ENCODE measurements around the gene KRT75. TPM values are rescaled to one million over a fixed set of nuclear protein-coding genes. Genes with fewer than 3 reads are reported as not detected.

The KRT75 gene
- total RNA-seq, 2 experiments from 2014 or later = not detected

Other genes starting within 250 kb of the KRT75 start
- not detected for gene KRT80, start 242.4 kb downstream of the KRT75 start, total RNA-seq
- gene KRT7, start 201.1 kb downstream of the KRT75 start, total RNA-seq = 1 to 10 TPM; 2.2 to 2.5 TPM
- gene KRT86, start 159.7 kb downstream of the KRT75 start, total RNA-seq = not detected
- gene KRT81, start 142.8 kb downstream of the KRT75 start, total RNA-seq = not detected
- not detected for gene KRT83, start 113.0 kb downstream of the KRT75 start, total RNA-seq
- gene KRT85, start 66.9 kb downstream of the KRT75 start, total RNA-seq = not detected
- not detected for gene KRT84, start 48.7 kb downstream of the KRT75 start, total RNA-seq
- not detected for gene KRT82, start 28.0 kb downstream of the KRT75 start, total RNA-seq
- gene KRT6B, start 17.8 kb upstream of the KRT75 start, total RNA-seq = not detected
- gene KRT6C, start 39.4 kb upstream of the KRT75 start, total RNA-seq = not detected
- gene KRT6A, start 58.9 kb upstream of the KRT75 start, total RNA-seq = not detected
- gene KRT5, start 86.0 kb upstream of the KRT75 start, total RNA-seq = not detected
- not detected for gene KRT71, start 118.8 kb upstream of the KRT75 start, total RNA-seq
- under 1 TPM; 0.15 TPM for gene KRT74, start 139.5 kb upstream of the KRT75 start, total RNA-seq
- gene KRT72, start 167.1 kb upstream of the KRT75 start, total RNA-seq = 10 to 100 TPM; 12.3 to 13.0 TPM
- 1 to 10 TPM; 8.2 to 8.6 TPM for gene KRT73, start 184.2 kb upstream of the KRT75 start, total RNA-seq
- gene KRT2, start 217.8 kb upstream of the KRT75 start, total RNA-seq = under 1 TPM; 0.10 TPM
- gene KRT1, start 246.0 kb upstream of the KRT75 start, total RNA-seq = under 1 TPM; 0.33 to 0.60 TPM